Measurements from ENCODE around the gene GARIN5A.

The GARIN5A gene

DNA sequence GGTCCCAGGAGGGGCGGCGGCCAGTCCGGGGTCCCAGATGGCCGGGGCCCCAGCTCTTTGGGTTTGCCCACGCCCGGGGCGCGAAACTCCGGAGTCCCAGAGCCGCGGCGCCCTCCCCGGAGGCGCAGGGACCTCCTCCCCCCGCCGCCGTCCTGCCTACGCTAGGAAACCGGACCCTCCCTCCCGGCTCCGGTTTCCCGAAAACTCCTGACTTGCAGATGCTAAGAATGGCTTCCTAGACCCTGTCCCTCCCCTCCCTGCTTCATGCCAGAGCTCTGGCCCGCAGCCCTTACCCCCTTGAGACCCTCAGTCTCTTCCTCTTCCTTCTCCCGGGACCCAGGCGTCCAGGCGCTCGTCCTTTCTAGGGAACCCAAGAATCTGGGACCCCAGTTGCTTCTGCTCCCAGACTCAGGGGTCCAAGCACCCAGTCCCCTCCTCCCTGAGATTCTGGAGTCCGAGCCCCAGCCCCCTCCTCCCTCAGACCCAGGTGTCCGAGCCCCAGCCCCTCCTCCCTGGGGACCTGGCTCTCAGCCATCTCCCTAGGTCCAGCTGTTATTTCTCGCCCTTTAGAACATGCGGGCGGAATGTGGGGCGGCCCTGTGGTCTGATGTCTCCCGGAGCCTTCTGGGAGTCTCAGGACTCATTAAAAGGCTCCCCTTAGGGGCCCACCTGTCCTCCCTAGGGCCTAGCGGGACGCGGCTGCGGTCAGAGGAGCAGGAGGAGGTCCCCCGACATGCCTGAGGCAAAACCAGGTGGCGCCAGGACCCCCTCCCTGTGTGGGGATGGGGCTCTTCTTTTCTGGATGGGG, 44.2 kb downstream of the GARIN5A start, which contains the start of gene MYBPC2:
TSS of gene MYBPC2 (plus strand) at position 672 of the 808 bp plus-strand sequence. CDS start at position 734, 62 bp downstream.
- peak; percentile 15 for DNase-seq

DNA sequence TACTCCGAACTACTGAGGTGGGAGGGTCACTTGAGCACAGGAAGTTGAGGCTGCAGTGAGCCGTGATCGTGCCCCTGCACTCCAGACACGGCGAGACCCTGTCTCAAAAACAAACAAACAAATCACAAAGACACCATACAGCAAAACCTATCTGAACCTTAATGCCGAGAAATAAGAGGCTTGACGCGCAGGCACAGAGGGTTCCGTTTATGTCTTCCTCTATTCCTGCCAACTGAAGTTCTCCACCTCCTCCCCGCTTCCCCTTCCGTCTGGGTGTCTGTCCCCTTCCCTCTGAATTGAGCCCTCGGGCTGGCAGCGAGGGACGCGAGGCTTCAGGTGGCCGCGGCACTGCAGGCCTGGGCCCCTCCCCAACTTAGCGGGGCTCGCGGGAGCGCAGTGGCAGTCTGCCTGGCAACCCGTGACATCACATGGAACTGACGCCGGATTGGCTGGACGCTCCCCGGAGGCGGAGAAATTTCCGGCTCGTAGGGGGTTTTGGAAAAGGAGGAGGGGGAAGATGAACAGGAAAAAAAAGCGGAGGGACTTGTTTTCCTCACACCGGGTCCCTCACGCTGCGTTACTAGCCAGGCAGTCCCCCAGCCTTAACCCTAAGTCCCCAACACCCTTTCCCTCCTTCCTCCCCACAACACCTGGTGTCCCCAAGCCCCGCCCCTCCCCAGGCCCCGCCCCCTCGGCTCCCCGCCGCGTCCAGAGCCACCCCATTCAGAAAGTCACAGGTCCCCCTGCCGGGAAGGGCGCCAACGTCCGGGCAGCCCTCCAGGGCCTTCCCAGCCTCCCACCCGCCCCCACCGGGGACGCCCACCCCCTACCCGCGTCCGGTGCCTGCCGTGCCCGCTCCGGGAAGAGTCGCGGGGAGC, 45.1 kb downstream of the GARIN5A start:
- peak; percentile 75 for DNase-seq

DNA sequence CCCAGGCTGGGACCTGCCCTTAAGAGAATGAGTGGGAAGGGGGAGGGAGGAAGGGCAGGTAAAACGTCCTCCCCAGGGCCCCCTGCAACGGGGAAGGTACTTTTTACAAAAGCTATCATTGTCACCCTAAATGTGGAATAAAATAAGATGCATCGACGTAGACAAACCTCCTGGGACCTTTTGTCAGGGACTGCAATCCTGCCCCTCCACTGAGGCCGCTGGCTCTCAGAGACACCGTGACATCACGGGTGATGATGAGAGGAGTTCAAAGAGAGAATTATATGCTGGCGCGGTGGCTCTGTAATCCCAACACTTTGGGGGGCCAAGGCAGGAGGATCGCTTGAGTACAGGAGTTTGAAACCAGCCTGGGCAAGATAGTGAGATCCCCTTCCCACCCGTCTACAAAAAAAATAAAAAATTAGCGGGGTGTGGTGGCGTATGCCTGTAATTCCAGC, 45.7 kb downstream of the GARIN5A start:
- DNase-seq: no peak

DNA sequence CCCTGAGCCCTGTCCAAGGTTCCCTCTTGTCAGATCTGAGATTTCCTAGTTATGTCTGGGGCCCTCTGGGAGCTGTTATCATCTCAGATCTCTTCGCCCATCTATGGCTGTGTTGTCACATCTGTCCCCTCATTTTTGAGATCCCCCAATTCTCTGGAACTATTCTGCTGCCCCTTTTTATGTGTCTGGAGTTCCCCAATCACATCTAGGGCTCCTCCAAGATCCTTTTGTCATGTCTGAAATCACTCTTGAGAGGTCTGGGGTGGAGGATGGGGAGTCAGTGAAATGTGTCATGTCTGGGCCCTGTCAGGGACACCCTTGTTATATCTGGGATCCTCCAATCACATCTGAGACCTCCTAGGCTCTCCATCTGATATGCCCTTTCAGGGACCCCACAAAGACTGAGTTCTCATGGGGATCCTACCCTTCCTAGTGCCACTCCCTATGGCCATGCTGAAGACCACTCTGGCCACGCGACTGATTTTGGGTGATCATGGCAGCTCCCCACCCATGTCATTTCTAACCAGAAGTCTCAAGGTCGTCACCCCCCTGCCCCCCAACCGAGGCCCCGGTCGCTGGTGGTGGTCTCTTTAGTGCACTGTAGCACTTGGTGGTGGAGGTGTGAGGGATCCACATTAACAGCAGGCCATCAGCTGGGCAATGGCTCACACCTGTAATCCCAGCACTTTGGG, 47.7 kb downstream of the GARIN5A start:
- no peak for DNase-seq

DNA sequence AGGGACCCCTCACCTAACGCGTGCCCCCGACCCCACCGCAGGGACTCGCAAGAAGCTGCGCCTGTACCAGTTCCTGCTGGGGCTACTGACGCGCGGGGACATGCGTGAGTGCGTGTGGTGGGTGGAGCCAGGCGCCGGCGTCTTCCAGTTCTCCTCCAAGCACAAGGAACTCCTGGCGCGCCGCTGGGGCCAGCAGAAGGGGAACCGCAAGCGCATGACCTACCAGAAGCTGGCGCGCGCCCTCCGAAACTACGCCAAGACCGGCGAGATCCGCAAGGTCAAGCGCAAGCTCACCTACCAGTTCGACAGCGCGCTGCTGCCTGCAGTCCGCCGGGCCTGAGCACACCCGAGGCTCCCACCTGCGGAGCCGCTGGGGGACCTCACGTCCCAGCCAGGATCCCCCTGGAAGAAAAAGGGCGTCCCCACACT, 48.6 kb downstream of the GARIN5A start:
- no peak for DNase-seq

DNA sequence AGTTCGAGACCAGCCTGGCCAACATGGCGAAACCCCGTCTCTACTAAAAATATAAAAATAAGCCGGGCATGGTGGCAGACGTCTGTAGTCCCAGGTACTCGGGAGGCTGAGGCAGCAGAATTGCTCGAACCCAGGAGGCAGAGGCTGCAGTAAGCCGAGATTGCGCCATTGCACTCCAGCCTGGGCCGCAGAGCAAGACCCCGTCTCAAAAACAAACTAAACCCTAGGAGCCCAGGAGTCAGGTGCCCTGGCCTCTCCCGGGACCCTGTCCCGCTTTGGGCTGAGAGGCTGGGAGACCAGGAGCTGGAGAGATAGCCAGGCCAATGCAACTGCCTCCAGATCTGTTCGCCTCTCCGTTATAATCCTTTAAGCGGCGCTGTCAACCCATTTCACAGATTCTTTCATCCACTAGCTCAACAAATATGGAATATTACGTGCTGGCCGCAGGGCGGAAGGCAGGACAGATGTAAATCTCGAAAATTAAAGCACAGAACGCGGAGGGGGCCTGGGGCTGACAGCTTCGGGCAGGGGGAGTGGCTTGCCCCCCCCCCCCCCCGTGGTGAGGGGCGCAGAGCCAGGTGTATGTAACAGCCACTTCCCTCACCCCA, 49.2 kb downstream of the GARIN5A start:
- no peak for DNase-seq

DNA sequence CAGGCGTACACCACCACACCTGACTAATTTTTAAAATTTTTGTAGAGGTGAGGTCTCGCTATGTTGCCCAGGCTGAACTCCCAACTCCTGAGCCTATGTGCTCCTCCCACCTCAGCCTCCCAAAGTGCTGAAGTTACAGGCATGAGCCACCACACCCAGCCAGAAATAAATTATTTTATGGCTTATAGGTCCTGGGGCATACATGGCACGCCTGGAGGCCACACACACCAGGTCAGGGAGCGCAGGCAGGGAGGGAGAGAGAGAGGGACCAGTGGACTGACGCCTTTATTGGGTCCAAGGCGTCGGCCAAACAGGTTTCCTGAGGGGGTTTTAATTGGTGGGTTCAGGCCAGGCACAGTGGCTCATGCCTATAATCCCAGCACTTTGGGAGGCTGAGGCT, 51.1 kb downstream of the GARIN5A start:
- no peak for DNase-seq

DNA sequence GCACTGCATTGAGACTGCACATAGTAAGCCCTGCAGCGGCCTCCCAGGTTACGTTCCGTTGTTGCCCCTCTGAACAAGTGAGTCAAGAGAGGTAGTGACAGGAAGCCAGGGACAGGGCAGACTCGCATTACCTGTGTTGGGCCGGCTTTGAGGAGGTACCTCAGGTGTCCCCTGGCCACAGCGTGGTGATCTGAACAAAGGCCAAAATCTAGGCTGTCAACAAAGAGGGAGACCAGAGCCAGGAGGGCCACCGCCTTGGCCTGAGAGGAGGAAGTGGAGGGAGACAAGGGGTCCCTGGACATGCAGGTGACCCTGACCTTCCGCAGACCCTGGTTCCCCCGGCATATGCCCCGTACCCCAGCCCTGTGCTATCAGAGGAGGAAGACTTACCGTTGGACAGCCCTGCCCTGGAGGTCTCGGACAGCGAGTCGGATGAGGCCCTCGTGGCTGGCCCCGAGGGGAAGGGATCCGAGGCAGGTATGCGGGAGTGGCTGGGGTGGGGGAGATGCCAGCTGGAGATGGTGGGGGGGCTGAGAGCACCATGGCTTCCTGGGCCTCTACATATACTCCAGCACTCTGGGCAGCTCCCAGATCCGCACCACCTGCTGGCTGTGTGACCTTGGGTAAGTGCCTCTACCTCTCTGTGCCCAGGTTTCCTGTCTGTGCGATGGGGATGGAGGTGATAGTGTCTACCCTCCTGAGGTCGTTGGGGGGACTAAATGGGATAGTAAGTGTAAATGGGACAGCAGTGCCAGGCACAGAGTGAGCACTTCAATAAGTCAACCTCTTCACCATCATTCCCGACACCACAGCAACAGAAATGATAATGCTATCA, 53.2 kb downstream of the GARIN5A start:
- no peak for DNase-seq

DNA sequence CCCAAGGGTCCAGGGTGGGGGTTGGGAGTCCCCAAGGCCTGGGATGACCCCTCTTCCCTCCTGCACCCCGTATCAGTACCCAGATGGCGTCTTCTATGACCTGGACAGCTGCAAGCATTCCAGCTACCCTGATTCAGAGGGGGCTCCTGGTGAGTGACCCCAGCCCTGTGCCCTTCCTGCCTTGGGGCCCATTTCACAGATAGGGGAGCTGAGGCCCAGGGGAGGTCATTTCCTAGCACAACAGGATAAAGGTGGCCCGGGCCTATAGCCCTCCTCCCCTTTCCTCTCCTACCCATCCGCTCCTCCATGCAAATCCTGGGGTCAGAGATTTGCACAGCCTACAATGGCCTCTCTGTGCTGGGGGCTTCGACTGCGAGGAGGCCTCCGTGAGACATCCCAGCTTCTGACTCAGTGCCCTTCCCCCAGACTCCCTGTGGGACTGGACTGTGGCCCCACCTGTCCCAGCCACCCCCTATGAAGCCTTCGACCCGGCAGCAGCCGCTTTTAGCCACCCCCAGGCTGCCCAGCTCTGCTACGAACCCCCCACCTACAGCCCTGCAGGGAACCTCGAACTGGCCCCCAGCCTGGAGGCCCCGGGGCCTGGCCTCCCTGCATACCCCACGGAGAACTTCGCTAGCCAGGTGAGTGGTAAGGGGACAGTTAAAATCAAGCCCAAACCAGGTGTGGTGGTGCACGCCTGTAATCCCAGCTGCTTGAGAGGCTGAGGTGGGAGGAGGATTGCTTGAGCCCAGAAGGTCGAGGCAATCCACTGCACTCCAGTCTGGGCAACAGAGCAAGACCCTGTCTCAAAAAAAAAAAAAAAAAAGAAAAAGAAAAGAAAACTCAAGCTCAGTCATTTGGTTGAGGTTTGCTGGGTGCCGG, 54.0 kb downstream of the GARIN5A start:
- DNase-seq: no peak

DNA sequence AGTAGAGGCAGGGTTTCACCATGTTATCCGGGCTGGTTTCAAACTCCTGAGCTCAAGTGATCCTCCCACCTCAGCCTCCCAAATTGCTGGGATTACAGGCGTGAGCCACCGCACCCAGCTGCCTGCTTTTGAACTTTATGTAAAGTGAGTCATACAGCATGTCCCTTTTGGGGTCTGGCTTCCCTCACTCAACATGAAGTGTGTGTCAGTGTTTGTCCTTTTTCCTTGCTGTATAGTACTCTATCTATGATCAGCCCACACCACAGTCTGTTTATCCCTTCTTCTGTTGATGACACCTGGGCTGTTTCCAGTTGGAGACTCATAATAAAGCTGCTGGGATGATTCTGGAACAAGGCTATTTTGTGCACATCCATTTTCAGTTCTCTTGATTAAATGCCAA, 55.8 kb downstream of the GARIN5A start:
- no peak for DNase-seq

DNA sequence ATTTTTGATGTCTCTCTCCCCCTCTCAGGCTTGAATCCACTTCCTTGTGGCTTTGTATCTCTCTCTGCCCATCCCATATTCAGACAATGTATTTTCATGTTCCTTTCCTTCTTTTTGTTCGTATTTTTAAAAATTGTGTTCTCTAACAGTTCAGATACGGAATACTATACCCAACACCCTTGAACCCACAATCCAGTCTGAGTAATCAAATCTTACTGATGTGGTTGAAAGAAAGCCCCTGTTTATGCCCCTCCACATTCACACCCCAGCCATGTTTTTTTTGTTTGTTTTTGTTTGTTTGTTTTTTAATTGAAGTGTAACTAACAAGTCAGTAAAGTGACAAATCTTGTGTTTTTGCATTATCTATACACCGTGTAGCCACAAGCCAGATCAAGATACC, 56.5 kb downstream of the GARIN5A start:
- DNase-seq: no peak

DNA sequence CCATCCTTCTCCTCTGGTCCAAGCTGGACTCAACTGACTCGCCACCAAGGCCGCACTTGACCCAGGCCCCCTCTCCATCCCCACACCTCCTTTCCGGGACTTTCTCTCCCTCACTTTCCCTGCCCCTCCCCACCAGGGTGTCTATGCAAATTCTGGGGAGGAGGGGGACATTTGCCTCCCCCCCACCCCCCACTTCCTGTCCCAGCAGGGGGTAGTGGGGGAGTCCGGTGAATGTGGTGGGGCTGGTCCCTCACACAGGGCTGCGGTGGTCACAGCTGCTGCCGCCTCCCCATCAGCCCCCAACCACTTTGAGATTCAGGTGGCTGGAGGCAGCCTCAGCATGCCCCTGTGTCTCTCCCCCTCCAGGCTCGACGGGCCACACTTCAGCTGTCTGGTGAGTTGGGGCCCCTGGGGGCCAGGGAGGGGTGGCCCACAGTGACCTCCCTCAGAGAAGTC, 57.0 kb downstream of the GARIN5A start:
- DNase-seq: no peak

DNA sequence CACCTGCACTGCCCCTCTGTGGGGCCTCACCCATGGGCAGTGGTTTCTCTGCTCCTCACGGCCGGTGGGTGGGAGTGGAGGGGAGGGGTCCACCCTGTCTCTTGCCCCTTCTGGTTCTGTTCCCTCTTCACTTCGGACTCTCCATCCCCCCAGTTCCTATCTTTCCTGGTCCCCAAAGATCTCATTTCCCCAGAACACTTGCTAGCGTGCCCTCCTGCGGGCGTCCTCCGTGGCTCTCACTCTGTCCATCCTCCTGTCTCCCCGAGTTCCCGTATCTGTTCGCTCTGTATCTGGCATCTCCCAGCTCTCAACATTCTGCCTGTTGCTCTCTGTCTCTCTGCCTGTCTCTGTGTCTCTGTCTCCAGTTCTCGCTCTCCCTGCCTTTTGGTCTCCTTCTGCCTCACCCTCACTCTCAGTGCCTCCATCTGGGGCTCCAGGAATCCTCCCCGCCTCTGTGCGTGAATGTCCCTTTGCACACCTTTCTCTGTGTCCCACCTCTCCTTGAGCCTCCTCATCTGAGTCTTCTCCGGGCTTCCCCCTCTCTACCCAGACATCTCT, 57.5 kb downstream of the GARIN5A start:
- no peak for DNase-seq

DNA sequence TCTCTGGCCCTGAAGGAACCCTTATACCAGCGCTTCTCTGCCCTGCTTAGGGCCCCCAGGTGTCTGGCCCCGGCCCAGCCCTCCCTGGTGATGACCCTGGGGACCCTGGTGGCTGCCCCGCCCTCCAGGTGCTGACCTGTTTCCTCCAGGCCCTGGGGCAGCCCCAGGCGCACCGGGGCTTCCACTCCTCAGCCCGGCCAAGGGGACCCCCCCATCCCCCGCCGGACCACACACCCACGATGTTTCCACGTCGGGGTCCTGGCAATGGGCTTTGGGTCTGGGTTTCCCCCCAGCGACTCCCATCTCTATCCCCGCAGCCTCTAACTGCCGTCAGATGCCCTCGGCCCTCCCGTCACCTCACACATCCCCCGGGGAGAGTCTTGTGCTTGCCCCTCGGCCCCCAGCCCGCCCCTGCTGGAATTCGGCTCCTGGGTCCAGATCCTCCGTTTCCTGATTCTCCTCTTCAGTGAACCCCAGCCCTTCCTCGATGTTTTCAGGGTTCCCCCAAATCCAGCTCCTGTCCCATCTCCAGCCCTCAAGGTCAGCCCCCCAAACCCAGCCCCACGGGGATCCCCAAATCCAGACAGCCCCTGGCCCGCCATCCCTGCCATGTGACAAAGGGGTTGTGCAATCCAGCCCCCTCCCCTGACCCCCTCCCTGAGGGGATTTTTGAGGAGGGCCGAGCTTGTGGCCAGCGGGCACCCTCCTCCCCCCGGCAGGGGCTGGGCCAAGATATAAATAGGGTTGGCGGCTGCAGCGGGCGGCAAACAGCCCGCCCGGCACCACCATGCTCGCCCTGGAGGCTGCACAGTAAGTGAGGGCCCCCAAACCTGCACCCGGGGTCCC, 58.2 kb downstream of the GARIN5A start, which contains the start of gene SPIB:
TSS of gene SPIB (plus strand) at position 763 of the 846 bp plus-strand sequence. CDS start at position 788, 25 bp downstream.
- DNase-seq: no peak

DNA sequence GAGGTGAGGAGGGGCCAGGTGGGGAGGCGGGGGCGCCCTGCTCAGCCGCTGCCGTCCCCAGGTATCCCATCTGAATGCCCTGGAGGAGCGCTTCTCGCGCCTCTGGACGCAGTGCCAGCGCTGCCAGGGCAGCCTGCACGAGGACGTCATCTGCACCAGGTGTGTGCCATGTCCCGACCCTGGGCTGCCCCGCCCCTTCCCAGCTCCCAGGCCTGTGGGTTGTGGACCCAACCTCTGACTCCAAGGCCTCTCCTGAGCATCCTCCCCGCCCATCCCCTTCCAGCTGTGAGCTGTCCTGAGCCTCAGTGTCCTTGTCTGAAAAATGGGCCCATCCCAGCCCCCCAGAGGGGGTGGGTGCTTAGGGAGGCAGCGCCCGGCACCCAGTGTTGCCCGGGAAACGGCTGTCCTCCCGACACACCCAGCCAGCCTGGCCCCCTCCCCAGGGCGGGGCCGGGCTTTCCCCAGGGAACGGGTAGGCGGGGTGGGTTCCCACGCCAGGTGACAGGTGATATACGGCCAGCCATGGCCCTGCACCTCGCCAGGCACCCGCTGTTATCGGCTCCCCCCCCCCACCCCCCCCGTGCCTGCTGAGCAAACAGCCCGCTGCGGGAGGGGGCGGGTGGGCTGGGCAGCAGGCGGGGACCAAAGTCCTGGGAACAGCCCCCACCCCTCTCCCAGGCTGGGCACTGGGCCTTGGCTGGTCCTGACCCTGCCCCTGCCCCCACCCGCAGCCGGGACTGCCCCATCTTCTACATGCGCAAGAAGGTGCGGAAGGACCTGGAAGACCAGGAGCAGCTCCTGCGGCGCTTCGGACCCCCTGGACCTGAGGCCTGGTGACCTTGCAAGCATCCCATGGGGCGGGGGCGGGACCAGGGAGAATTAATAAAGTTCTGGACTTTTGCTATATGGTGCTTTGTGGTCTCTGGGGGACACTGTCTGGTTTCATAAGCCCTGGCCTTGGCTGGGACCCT, 59.3 kb downstream of the GARIN5A start:
- no peak for DNase-seq

All from DMS79 treated with DMSO at 0.1 percent for 48 hours (cell line).